KBM-7 (cell line): ENCODE data around the gene KMT2D.

ENCODE experiments used
- DNase-seq: peaks from one replicate; pipeline ENCODE4 v3.0.0-alpha.2; 2015
- in situ Hi-C: fragments of 300-500 bp; cut with MboI; formaldehyde crosslinking; loops from 2 replicates; pipeline ENCODE4 v1.14.3; 2020; ENCODE audit warnings: low sequenced_read_pairs, low pct_unique_long_range_greater_than_20kb, mixed read lengths

KMT2D gene

DNA sequence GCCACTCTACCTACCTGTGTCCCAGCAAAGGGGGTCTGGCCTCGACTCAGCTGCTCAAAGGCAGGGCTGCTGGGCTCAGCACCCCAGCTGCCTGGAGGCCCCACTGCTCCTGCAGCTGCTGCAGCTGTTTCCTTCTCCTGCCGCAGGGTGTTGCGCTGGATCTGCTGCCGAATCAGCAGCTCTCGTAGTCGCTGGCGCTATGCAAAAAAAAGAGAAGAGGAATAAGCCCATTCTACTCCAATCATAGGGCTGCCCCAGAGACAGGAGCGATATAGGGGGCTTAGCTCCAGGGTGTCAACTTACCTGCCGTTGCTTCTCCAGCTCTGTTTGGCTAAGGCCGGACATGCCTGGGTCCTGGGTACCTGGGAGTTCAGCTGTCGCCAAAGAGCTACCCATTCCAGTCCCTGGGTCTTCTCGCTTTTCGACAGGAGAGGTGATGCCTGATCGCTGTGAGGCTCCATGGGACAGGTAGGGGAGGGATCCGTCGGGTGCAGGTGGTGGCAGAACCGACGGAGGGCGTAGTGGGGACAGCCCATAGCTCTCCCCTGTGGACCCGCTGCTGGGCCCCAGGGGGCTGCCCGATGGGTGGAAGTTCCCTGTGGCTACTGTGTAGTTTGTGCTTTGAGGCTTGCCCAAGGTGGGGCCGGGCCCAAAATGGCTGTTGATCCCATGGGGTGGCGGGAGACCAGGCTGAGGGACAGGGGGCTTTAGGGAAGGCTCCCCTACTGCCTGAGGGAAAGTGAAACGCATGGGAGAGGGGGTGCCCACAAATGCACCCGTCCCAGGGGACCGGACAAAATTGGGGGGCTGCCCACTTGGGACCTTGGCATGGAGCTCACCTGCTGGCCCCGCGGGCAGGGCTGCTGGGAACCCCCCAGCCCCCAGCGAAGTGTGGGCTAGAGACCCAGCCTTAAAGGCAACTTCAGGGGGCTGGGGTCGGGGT lies 20.9 kb downstream of the KMT2D start:
- DNase-seq: no peak
- in situ Hi-C loops: no loop called here

DNA sequence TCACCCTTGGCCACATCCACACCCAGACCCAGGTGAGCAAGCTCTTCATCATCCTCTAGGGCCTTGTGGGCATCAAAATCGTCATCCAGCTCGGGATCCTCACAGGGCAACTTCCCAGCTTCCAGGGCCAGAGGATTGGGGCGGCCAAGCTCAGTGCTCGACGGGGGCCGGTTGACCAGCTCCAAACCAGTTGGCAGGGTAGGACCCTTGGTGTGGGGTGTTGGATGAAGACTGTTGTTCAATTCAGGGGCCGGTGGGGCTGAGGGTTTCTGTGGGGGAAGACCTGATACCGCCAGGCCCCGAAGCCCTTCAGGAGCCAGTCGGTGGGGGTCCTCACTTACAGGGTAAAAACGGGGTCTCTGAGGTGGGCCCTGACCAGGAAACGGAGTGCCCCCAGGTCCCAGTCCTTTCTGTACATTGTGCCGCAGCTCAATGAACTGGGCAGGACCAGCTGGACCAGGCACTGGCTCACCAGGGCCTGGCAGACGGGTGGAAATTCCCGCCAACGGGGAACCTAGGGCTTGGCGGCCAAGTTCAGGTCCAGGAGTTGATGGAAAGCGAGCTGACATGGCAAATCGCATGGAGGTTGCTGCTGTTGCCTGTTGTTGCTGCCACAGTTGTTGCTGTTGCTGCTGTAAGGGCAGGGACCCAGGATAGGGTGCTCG lies 22.2 kb downstream of the KMT2D start:
- DNase-seq: no peak
- in situ Hi-C loops: no loop called here

DNA sequence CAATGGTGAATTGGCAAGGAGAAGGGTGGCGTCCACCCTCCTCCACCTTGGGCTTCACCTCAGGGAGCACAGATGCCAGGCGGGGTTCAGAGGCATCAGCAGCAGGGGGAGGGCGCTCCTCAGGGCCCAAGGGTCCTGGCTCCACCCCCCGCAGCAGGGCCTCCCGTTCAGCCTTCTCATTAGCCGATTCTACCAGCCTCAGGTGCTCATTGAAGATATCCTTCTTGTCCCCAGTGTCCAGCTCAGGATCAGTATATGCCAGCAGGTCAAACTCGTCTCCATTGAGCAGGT lies 22.7 kb downstream of the KMT2D start:
- no peak for DNase-seq
- in situ Hi-C loops: no loop called here

DNA sequence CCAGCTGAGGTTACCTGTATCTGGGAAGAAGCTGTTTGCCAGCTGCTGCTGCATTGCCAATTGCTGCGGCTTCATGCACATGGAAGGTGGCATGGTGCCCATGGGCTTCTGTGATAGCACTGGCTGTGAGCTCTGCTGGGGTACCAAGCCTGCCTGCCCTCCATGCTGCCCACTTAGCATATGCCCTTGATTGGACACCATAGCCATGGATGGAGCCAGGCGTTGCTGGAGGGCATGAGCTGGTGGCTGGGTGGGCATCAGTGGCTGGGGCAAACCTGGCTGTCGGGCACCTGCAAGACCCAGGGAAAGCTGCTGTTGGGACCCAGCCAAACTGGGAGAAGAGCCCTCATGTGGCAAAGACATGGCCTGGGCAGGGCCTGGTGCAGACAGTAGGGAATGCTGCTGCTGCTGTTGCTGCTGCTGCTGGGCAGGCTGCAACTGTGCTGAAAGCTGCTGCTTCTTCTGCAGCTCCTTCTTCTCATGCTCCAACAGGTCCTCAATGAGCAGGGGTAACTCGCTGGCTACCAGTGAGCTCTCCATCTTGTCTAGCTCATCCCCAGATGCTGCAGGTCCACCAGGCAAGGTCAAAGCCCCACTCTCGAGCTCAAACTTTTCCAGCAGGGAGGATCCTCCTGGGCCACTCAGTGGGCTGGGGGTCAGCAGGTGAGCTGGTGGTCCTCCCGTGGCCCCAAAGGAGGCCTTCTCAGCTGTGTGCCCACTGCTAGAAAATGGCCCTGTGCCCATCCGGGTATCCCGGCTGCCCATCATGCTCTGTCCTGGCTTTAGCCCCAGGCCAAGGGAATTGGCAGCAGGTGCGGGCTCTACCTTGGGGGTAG lies 23.3 kb downstream of the KMT2D start:
- no peak for DNase-seq
- in situ Hi-C loops: no loop called here

DNA sequence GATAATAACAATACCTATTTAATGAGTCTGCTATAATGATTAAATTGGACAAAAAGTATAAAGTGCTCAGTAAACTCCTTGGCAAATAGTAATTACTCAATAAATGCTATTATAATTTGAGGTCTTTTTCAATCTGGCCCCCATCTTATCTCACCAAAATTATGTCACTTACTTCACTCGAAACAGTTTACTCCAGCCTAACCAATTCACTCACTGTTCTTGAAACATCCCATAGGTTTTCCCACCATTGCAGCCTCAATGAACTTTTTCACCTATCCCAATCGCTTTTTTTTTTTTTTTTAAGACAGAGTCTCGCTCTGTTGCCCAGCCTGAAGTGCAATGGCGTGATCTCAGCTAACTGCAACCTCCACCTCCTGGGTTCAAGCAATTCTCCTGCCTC lies 24.6 kb downstream of the KMT2D start:
- DNase-seq: no peak
- in situ Hi-C loops: no loop called here

DNA sequence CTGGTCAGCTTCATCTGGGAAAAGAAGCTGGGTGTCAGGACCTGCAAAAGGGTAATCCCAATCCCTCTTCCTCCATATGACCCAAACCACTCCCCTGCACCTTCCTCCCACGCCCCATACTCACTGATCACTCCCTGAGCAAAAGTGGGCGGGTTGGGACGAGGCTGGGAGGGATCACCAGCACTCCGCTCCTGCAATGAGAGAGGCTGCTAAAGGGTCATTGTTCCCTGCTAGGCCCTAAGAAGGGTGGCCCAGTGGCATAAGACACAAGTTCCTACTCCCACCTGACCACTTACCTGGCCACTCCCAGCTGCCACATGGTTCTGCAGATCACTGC lies 26.3 kb downstream of the KMT2D start:
- in situ Hi-C loops: no loop called here
- no peak for DNase-seq

DNA sequence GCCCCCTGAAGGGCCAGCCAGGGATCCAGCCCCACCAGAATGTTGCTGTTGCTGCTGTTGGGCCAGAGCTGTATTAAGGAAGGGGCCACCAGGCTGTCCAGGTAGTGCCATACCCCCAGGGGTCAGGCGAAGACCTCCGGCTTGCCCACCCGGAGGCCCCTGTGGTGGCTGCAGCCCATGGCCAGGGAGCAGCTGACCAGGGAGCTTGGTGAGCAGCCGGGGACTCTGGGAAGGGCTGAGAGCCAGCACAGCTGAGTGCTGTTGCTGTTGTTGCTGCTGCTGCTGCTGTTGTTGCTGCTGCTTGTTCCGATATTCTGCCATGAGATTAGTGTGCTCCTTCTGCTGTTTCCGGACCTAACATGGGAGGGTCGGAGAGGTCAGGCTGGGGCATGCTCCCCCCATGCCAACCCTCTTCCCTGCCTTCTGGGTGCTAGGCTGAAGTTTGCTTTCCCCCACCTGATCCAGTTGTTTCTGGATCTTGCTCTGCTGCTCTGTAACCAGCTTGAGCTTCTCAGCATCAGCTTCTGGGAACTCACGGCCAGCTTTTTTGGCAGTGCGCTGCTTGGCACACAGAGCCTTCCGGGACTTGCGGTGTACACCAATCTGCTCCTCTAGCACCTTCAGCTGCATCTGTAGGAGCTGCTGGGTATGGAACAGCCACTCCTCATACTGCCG lies 26.8 kb downstream of the KMT2D start:
- in situ Hi-C loops: no loop called here
- DNase-seq: no peak

- DNase-seq: no peak
- in situ Hi-C loops: no loop called here
These were observed 27.7 kb downstream of the KMT2D start for GRCh38 chr12:49032679-49033447.

- in situ Hi-C loops: no loop called here
- no peak for DNase-seq
These were observed 28.3 kb downstream of the KMT2D start for GRCh38 chr12:49032276-49032675.

- in situ Hi-C loops: no loop called here
- no peak for DNase-seq
These were observed 28.9 kb downstream of the KMT2D start for GRCh38 chr12:49031573-49032161.

GRCh38 chr12:49030714-49031572 lies 29.7 kb downstream of the KMT2D start:
- no peak for DNase-seq
- in situ Hi-C loops: no loop called here

- in situ Hi-C loops: no loop called here
- DNase-seq: no peak
These were observed 30.5 kb downstream of the KMT2D start for GRCh38 chr12:49030119-49030518.

DNA sequence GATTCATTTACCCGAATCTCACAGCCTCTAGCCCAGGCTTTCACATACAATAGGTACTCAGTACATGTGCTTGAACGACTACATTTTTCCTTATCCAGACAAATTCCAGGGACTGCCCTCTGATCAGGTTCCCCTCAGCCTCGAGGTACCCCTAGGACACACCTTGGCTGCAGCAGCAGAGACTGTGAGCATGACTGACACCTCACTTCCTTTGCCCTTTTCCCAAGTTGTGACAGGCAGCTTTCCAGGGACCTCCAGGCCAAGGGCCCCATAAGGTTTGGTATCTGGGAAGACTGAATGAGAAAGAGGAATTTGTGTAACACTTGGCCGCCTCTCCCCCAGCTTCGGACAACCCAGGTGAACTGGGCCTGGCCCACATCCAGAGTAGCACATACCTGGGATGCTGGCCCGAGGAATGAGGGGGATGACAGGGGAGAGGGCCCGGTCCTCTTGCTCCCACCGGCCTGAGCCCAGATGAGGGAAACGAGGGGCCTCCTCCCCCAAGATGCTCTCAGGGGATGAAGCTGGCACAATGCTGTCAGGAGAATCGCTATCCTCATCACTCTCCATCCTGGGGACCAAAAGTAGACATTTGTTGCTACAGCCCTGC lies 31.8 kb downstream of the KMT2D start:
- no peak for DNase-seq
- in situ Hi-C loops: no loop called here

- DNase-seq: no peak
- in situ Hi-C loops: no loop called here
These were observed 32.6 kb downstream of the KMT2D start for GRCh38 chr12:49027846-49028555.

DNA sequence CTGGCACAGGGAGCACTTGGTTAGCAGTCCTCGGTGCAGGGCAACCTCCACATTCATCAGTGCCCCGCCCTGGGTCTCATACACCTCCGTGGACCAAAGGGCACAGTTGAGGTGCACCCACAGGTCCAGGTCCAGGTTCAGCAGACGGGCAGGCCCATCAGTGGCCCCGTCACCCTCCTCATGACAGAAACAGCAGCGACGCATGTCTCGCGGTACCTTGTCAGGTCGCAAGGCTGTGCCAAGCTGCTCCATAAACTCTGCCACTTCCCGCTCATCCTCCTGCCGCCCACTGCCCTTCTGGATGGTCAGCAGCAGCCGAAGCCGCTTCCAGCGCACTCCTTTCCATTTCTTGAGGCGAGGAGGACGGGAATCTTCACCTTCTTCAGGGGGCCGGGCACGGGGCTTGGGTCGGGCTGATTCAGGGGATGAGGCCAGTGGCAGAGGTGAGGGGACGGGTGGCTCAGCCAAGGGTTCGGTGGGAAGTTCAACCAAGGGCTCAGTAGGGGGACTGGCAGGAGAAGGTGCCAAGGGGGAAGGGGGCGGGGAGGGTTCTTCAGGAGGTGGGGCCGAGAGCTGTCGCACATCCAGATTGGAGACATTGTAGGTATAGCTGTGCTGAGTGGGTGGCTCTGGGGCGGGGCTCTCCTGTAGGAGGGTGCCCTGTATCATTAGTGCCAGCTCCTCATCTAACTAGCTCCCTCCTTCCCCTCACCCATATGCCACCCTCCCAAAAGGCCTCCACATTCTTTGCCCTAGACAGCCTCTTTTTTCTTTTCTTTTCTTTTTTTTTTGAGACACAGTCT lies 33.7 kb downstream of the KMT2D start:
- no peak for DNase-seq
- in situ Hi-C loops: no loop called here

DNA sequence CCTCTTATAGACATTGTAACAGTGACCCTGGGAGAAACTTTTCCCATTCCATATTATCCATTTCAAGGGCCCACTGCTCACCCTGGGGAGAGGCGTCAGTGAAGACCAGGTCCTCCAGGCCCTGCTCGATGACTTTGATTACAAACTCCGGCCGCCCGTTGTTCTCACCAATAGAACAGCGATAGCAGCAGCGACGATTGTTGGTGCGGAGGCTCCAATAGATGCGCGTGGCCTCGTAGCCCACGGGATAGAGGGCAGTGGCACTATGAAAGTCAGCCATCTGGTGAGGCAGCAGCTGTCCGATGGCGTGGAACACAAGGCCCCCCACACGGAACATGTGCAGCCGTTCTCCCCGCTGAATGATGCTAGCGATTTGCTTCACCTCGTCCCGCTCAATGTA lies 34.5 kb downstream of the KMT2D start:
- no peak for DNase-seq
- in situ Hi-C loops: no loop called here
